H9 (cell line): ENCODE data around the gene EPB41L4A. TPM values are rescaled to one million over a fixed set of nuclear protein-coding genes. Genes with fewer than 3 reads are reported as not detected.

Experiments
- DNase-seq: peaks from one replicate; pipeline ENCODE4 v3.0.0-alpha.2; 2017
- H2AFZ ChIP-seq: one replicate; pipeline ENCODE4 v1.6.1; 2013; ENCODE audit warnings: mild to moderate bottlenecking, low read length, control low read depth, moderate library complexity
- H2AK5ac ChIP-seq: 2 replicates; pipeline ENCODE4 v1.6.1; 2013; ENCODE audit warnings: low read length, control low read depth, mixed read lengths; ENCODE audit not compliant: insufficient read length
- H2BK120ac ChIP-seq: one replicate; pipeline ENCODE4 v1.6.1; 2013; ENCODE audit warnings: low read depth, mild to moderate bottlenecking, low read length, control low read depth, inconsistent platforms; ENCODE audit not compliant: poor library complexity, severe bottlenecking
- H2BK12ac ChIP-seq: 2 replicates; pipeline ENCODE4 v1.6.1; 2013; ENCODE audit warnings: low read length, control low read depth, mixed read lengths, low read depth; ENCODE audit not compliant: insufficient read length
- H2BK15ac ChIP-seq: 2 replicates; pipeline ENCODE4 v1.6.1; 2013; ENCODE audit warnings: low read depth, low read length, control low read depth
- H2BK20ac ChIP-seq: one replicate; pipeline ENCODE4 v1.6.1; 2013; ENCODE audit warnings: low read depth, mild to moderate bottlenecking, low read length, control low read depth, inconsistent platforms; ENCODE audit not compliant: poor library complexity, severe bottlenecking
- H2BK5ac ChIP-seq: 2 replicates; pipeline ENCODE4 v1.6.1; 2013; ENCODE audit warnings: low read length, control low read depth, mixed read lengths; ENCODE audit not compliant: insufficient read length
- H3K14ac ChIP-seq: 2 replicates; pipeline ENCODE4 v1.6.1; 2013; ENCODE audit warnings: low read length, control low read depth; ENCODE audit not compliant: insufficient read depth
- H3K18ac ChIP-seq: 2 replicates; pipeline ENCODE4 v1.6.1; 2013; ENCODE audit warnings: low read depth, mild to moderate bottlenecking, mixed read lengths, low read length, control low read depth; ENCODE audit not compliant: insufficient read length
- H3K23ac ChIP-seq: 2 replicates; pipeline ENCODE4 v1.6.1; 2013; ENCODE audit warnings: low read length, control low read depth, mixed read lengths, low read depth; ENCODE audit not compliant: insufficient read length
- H3K23me2 ChIP-seq: 2 replicates; pipeline ENCODE4 v1.6.1; 2013; ENCODE audit warnings: low read depth, mild to moderate bottlenecking, mixed read lengths, low read length, control low read depth; ENCODE audit not compliant: insufficient read length, poor library complexity, severe bottlenecking
- H3K27ac ChIP-seq: 2 replicates; pipeline ENCODE4 v1.5.1; 2013; ENCODE audit warnings: low read length, control low read depth, mixed read lengths, low read depth; ENCODE audit not compliant: insufficient read length
- H3K27me3 ChIP-seq: 2 replicates; pipeline ENCODE4 v1.6.1; 2013; ENCODE audit warnings: low read length, control low read depth, inconsistent platforms; ENCODE audit not compliant: insufficient read depth
- H3K4ac ChIP-seq: 2 replicates; pipeline ENCODE4 v1.6.1; 2013; ENCODE audit warnings: low read depth, mild to moderate bottlenecking, control low read depth, inconsistent platforms, low read length, moderate library complexity
- H3K4me1 ChIP-seq: 2 replicates; pipeline ENCODE4 v1.6.1; 2013; ENCODE audit warnings: low read length, control low read depth, inconsistent platforms; ENCODE audit not compliant: insufficient read depth
- H3K4me2 ChIP-seq: 2 replicates; pipeline ENCODE4 v1.6.1; 2013; ENCODE audit warnings: low read length, control low read depth, mixed read lengths; ENCODE audit not compliant: insufficient read length, insufficient read depth
- H3K56ac ChIP-seq: 2 replicates; pipeline ENCODE4 v1.6.1; 2013; ENCODE audit warnings: low read depth, mild to moderate bottlenecking, mixed read lengths, low read length, control low read depth; ENCODE audit not compliant: insufficient read length
- H3K79me1 ChIP-seq: 2 replicates; pipeline ENCODE4 v1.6.1; 2013; ENCODE audit warnings: low read depth, mild to moderate bottlenecking, moderate library complexity, low read length, control low read depth, inconsistent platforms; ENCODE audit not compliant: insufficient read depth, poor library complexity, severe bottlenecking
- H3K79me2 ChIP-seq: 2 replicates; pipeline ENCODE4 v1.6.1; 2013; ENCODE audit warnings: low read length, control low read depth, inconsistent platforms; ENCODE audit not compliant: insufficient read depth
- H3K9ac ChIP-seq: 2 replicates; pipeline ENCODE4 v1.6.1; 2013; ENCODE audit warnings: low read length, control low read depth, mixed read lengths; ENCODE audit not compliant: insufficient read length; ENCODE audit errors: extremely low read depth
- H3K9me3 ChIP-seq: one replicate; pipeline ENCODE4 v1.6.1; 2013; ENCODE audit warnings: low read depth, low read length, inconsistent platforms; ENCODE audit not compliant: control insufficient read depth
- H3T11ph ChIP-seq: one replicate; pipeline ENCODE4 v1.6.1; 2013; ENCODE audit warnings: mild to moderate bottlenecking, low read length, control low read depth, inconsistent platforms
- H4K20me1 ChIP-seq: one replicate; pipeline ENCODE4 v1.6.1; 2013; ENCODE audit not compliant: control insufficient read depth, insufficient read length, insufficient read depth
- H4K5ac ChIP-seq: 2 replicates; pipeline ENCODE4 v1.6.1; 2013; ENCODE audit warnings: low read depth, mild to moderate bottlenecking, mixed read lengths, low read length, control low read depth; ENCODE audit not compliant: insufficient read length
- H4K8ac ChIP-seq: replicated peaks from 2 replicates; pipeline ENCODE4 v1.6.1; 2013; ENCODE audit warnings: low read length, control low read depth, mixed read lengths, low read depth; ENCODE audit not compliant: insufficient read length
- H4K91ac ChIP-seq: 2 replicates; pipeline ENCODE4 v1.6.1; 2013; ENCODE audit warnings: low read depth, mild to moderate bottlenecking, moderate library complexity, mixed read lengths, low read length, control low read depth; ENCODE audit not compliant: insufficient read length
- H3K27ac Mint-ChIP-seq, 3 experiments: 2 replicates in 2 of 3; 3 replicates in 1 of 3; pipeline ENCODE4 v1.8.0; 2020 to 2021; ENCODE audit warnings: mixed read lengths in 3 of 3, mild to moderate bottlenecking in 1 of 3, moderate library complexity in 1 of 3
- H3K27me3 Mint-ChIP-seq: 2 replicates; pipeline ENCODE4 v1.8.0; 2021; ENCODE audit warnings: low read depth, mild to moderate bottlenecking, moderate library complexity, mixed read lengths
- H3K36me3 Mint-ChIP-seq, 3 experiments: 2 replicates in 2 of 3; 3 replicates in 1 of 3; pipeline ENCODE4 v1.8.0; 2020 to 2021; ENCODE audit warnings: low read depth in 3 of 3, mixed read lengths in 3 of 3; ENCODE audit not compliant: insufficient read depth in 1 of 3
- H3K4me1 Mint-ChIP-seq, 2 experiments: 2 replicates each; pipeline ENCODE4 v1.8.0; 2020; ENCODE audit warnings: mixed read lengths in 2 of 2
- H3K4me3 Mint-ChIP-seq, 2 experiments: 2 replicates in 1 of 2; 3 replicates in 1 of 2; pipeline ENCODE4 v1.8.0; 2020 to 2021; ENCODE audit warnings: mild to moderate bottlenecking in 2 of 2, mixed read lengths in 2 of 2, moderate library complexity in 1 of 2
- H3K9me3 Mint-ChIP-seq, 2 experiments: 2 replicates in 1 of 2; 3 replicates in 1 of 2; pipeline ENCODE4 v1.8.0; 2020; ENCODE audit warnings: mild to moderate bottlenecking in 2 of 2, mixed read lengths in 2 of 2, moderate library complexity in 1 of 2
- CTCF ChIP-seq: fragments of 200-600 bp; sonication (generic); conservative IDR thresholded peaks from 3 replicates; pipeline ENCODE4 v1.8.0; 2021; ENCODE audit warnings: antibody characterized with exemption, mild to moderate bottlenecking
- WGBS: extraction: QIAGEN DNeasy Blood & Tissue Kit; methylation state at CpG from one replicate; pipeline ENCODE4 v1.1.7; 2013; ENCODE audit warnings: missing lambda C conversion rate, low lambda C conversion rate, mixed read lengths; ENCODE audit not compliant: insufficient read length; ENCODE audit errors: extremely low coverage; 5-methylcytosine and 5-hydroxymethylcytosine counted together
- total RNA-seq: library from RNA; stranded (reverse); gene quantifications from 2 replicates; pipeline ENCODE4 v1.2.1, GENCODE V29; 2021

The EPB41L4A gene
- total RNA-seq, 1 experiment from 2014 or later: 4.9 TPM

- Histone ChIP-seq H2BK5ac (no peak overlapping the region), H3K23ac (no peak overlapping the region), H3K79me1 (no peaks in the 10 kb centered on the region), H3K4ac (no peak overlapping the region), H3K23me2 (no peaks in the 10 kb centered on the region), H3K79me2 (no peaks in the 10 kb centered on the region), H3K27me3 (no peaks in the 10 kb centered on the region), H3K9me3 (no peaks in the 10 kb centered on the region), H2AK5ac (no peak overlapping the region), H4K5ac (no peak overlapping the region), H2BK12ac (no peak overlapping the region), H4K20me1 (no peaks in the 10 kb centered on the region), H3K18ac (no peak overlapping the region), H4K91ac (no peak overlapping the region), H2AFZ (no peak overlapping the region), H3K14ac (no peak overlapping the region), H4K8ac (no peak overlapping the region), H3K4me1 (no peaks in the 10 kb centered on the region; the same call in 1 of the 2 replicates), H3K4me2 (no peak overlapping the region), H3K27ac (no peak overlapping the region), H2BK15ac (no peak overlapping the region), H3K9ac (no peak overlapping the region), H3T11ph (no peak overlapping the region), H2BK20ac (no peak overlapping the region), H3K56ac (no peak overlapping the region), H2BK120ac (no peak overlapping the region)
- H3K9me3 Mint-ChIP-seq: no peaks in the 10 kb centered on the region
- peaks cover 25 to 26% of the 10 kb centered on the region in 2 experiments for H3K4me1 Mint-ChIP-seq
- no peak overlapping the region for H3K4me3 Mint-ChIP-seq
- no peak for TF ChIP-seq CTCF
- no CpG with 5 or more reads among the region's 1 CpG for WGBS
- H3K36me3 Mint-ChIP-seq: no peaks in the 10 kb centered on the region
- no peaks in the 10 kb centered on the region for H3K27me3 Mint-ChIP-seq
- no peak overlapping the region for H3K27ac Mint-ChIP-seq
- DNase-seq: no peak
These were observed 186.4 kb downstream of the EPB41L4A start for GRCh38 chr5:112232667-112233066.
